Activated naive CD4-positive, alpha-beta T cell treated with anti-CD3 and anti-CD28 coated beads, Interleukin-2, amount 50 U/mL, for 72 hours (primary cell): Measurements from ENCODE around the gene PPDPF. TPM values are rescaled to one million over a fixed set of nuclear protein-coding genes. Genes with fewer than 3 reads are reported as not detected.
"Not testable (repeated sequence)": the region's sequence is repeated elsewhere in the genome, so short reads cannot be mapped to it uniquely, and the experiment has no call there.

Source experiments
- ATAC-seq, 2 donors: fragments of 150-1000 bp; cut with Tn5 transposase; 2 replicates each; pipeline ENCODE4 v1.10.0; 2021; ENCODE audit warnings: mild to moderate bottlenecking in 2 of 2, moderate library complexity in 2 of 2
- DNase-seq, 2 donors: peaks; one replicate each; pipeline ENCODE4 v3.0.0; 2021 to 2022; ENCODE audit warnings: low spot score in 2 of 2
- H3K27ac Mint-ChIP-seq, 2 donors: one replicate each; pipeline ENCODE4 v1.8.0; 2022; ENCODE audit warnings: mild to moderate bottlenecking in 2 of 2, mixed read lengths in 2 of 2
- H3K36me3 Mint-ChIP-seq, 2 donors: one replicate each; pipeline ENCODE4 v1.8.0; 2022; ENCODE audit warnings: mixed read lengths in 2 of 2
- H3K9me3 Mint-ChIP-seq, 2 donors: one replicate each; pipeline ENCODE4 v1.8.0; 2022; ENCODE audit warnings: mixed read lengths in 2 of 2
- total RNA-seq, 2 donors: library from RNA; stranded (reverse); gene quantifications; one replicate each; pipeline ENCODE4 v1.2.3, GENCODE V29; 2022

The PPDPF gene
- total RNA-seq, 2 donors from 2014 or later, result 60.7 to 117 TPM

DNA sequence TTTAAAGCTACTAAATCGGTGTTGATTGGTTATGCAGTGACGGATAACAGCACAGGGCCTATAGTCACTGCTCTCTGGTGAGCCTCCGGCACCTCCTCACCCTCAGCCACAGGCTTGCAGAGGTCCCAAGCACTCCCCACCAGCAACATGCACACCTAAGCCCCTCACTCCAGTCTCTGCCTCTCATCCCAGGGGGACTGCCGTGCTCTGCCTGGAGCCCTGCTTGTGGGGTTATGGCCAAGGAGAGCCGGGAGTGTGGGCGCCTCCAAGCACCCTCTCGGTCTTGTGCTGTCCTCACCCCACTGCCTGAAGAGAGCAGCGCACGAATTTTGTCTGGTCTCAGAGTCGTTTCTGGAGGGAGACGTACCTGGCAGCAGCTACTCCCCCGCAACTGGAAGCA, 14.8 kb upstream of the PPDPF start:
- ATAC-seq (no peak), DNase-seq (no peak)
- H3K9me3 Mint-ChIP-seq, result peaks cover 0 to 3% of the 10 kb centered on the region in 2 donors
- peaks cover 8 to 15% of the 10 kb centered on the region in 2 donors for H3K36me3 Mint-ChIP-seq
- H3K27ac Mint-ChIP-seq, result no peak overlapping the region

DNA sequence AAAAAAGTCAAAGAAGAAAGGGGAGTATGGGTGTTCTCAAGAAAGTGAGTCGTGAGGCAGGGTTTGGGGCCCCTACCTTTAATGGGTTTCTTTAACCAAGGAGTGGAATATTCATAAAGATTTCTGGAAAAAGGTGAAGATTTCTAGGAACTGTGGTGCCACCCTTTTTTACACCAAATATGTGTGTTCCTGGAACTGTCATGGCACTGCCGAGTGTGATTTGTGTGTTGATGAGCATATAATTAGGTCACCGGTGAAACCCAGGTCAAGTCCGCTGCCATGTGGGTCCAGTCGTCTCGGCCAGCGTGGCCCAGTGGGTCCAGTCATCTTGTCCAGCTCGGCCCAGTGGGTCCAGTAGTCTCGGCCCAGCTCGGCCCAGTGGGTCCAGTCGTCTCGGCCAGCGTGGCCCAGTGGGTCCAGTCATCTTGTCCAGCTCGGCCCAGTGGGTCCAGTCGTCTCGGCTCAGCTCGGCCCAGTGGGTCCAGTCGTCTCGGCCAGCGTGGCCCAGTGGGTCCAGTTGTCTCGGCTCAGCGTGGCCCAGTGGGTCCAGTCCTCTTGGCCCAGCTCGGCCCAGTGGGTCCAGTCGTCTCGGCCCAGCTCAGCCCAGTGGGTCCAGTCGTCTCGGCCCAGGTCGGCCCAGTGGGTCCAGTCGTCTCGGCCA, 13.4 kb upstream of the PPDPF start:
- no peak overlapping the region for H3K27ac Mint-ChIP-seq

DNA sequence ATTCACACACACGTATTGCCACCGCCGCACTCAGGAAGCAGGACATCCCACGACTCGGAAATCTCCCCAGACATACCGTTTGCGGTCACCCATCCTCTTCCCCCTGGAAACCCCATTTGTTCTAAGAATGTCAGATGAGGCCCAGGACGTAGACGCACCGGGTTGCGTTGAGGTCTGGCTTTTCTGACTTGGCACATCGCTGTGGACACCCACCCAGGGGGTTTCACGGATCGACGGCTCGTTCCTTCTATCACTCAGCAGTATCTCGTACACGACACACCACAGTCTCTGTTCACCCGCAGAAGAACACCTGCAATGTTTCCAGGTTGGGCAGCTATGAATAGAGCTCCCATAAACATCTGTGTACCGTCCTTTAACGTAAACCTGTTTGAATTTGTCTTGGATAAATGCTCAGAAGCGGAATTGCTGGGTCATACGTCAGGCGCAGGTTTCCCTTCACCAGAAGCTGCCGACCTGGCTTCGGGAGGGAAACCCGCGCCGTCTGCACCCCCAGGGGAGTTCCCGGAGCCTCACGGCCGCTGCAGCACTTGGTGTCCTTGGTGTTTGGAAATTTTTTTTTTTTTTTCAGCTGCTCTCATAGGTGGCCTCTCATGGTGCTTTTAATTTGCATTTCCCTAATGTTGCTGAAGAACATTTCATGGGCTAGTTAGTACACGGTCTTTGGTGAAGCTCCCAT, 12.3 kb upstream of the PPDPF start:
- Mint-ChIP-seq H3K27ac (no peak overlapping the region), H3K9me3 (peaks cover 0 to 3% of the 10 kb centered on the region in 2 donors), H3K36me3 (peaks cover 11 to 15% of the 10 kb centered on the region in 2 donors)
- DNase-seq, result no peak
- no peak for ATAC-seq

More for the DNA sequence above, 13.4 kb upstream of the PPDPF start:
- ATAC-seq, result no peak
- H3K36me3 Mint-ChIP-seq, result peaks cover 8 to 15% of the 10 kb centered on the region in 2 donors
- DNase-seq, result no peak
- peaks cover 0 to 3% of the 10 kb centered on the region in 2 donors for H3K9me3 Mint-ChIP-seq

DNA sequence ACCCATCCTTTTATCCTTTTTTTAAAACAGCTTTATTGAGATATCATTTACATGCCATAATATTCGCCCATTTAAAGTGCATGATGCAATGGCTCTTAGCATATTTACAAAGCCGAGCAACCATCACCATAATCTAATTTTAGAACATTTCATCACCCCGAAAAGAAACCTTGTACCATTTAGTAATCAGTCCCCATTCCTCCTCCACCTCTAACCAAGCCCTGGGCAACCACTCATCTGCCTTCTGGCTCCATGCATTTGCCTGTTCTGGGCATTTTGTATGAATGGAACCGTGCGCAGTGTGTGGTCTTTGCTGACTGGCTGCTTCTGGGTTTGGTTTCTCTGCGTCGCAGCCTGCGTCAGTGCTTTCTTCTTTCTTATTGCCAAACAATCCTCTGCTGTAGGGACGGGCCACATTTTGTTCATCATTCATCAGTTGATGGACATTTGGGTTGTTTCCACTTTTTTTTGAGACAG, 11.4 kb upstream of the PPDPF start:
- Mint-ChIP-seq H3K9me3 (peaks cover under 1 to 1% of the 10 kb centered on the region in 2 donors), H3K27ac (no peak overlapping the region), H3K36me3 (peaks cover 10 to 11% of the 10 kb centered on the region in 2 donors)
- ATAC-seq (no peak), DNase-seq (no peak)

DNA sequence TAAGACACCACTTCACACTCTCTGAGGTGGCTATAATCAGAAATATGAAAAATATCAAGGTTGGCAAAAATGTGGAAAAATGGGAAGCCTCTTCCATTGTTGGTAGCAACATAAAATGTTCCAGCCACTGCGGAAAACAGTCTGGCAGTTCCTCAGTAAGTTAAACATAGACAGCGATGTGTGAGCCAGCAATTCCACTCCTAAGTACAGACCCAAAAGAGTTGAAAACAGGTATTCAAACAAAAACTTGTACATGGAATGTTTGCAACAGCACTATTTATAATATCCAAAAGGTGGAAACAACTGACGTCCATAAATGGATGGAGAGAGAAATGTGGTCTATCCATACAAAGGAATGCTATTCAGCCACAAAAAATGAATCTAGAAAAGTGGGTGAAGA, 7.4 kb upstream of the PPDPF start:
- no peak for ATAC-seq
- H3K36me3 Mint-ChIP-seq, result peaks cover 0 to 5% of the 10 kb centered on the region in 2 donors
- peaks cover 0 to 6% of the 10 kb centered on the region in 2 donors for H3K9me3 Mint-ChIP-seq
- DNase-seq, result no peak
- no peak overlapping the region for H3K27ac Mint-ChIP-seq

DNA sequence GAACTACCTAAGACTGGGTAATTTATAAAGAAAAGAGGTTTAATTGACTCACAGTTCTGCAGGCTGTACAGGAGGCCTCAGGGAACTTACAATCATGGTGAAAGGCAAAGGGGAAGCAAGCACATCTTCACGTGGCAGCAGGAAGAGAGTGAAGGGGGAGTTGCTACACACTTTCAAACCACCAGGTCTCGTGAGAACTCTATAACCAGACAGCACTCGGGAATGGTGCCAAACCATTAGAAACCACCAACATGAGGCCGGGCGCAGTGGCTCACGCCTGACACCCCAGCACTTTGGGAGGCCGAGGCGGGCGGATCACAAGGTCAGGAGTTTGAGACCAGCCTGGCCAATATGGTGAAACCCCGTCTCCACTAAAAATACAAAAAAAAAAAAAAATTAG, 6.0 kb upstream of the PPDPF start:
- not testable (repeated sequence) for H3K36me3 Mint-ChIP-seq, ATAC-seq, H3K27ac Mint-ChIP-seq, H3K9me3 Mint-ChIP-seq
- peak in 1 of 2 donors; percentile 6 for DNase-seq

DNA sequence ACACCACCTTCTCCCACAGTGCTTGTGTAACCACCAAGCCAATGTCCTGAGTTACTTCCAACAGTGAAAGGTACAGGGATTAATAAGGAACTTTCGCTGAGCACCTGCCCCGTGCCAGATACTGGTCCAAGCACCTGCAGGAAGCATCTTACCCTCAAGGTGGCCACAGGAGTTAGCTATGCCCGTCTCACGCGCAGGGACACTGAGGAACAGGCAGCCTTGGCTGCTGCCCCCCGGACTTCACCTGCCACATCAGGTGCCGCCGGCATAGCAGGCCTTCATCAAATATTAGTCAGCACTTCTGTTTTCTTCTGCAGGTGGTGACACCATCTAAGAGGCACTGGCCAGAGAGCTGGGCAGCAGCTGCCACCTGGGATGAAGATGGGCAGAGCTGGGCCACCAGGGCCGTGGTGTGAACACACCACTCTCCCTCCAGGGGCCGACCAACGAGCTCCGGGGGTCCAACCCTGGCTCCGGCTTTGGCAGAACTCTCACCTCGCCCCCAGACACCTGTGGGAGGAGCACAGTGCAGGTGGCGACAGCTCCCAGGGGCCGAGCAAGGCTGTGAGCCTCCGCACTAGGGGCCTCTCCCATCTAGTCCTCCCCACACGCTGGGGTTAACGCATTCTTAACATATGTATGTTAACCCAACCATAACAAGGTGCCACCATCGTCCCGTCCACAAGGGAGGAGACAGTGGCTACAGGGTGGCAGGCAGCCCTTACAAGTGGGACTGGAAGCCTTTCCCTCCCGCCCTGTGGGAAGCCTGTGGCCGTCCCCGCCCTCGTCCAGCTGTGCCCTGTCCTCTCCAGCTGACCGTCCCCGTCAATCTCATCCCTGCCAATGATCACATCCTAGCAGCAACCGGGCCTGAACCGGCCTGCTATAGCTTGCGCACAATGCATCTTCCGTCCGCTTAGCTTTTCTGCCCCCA, 2.9 kb upstream of the PPDPF start:
- Mint-ChIP-seq H3K27ac (no peak overlapping the region), H3K36me3 (peaks cover 6 to 8% of the 10 kb centered on the region in 2 donors), H3K9me3 (peaks cover 2 to 8% of the 10 kb centered on the region in 2 donors)
- DNase-seq, result peak in 1 of 2 donors; percentile 54
- no peak for ATAC-seq

DNA sequence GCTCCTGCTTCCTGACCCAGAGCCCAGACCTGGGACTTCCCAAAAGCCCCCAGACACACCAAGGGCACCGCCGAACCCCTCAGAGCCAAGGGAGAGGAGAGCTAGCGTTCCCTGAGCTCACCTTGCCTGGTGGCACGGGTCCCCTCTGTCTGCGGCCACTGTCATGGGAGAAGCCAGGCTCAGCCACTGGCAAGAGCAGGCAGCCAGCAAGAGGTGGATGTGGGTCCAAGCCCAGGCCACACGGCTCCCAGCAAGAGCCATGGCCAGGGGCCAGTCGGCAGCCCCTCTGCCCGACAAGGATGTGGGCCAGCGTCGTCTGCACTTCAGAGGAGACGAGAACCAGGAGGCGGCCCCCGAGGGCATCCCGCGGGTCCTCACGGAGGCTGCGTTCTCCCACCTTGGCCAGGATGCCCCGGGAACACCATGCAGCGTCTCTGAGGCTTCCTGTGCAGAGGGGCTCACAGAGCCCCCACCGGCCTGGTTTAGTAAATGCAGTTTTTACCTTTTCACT, 2.2 kb upstream of the PPDPF start:
- peaks cover 4 to 11% of the 10 kb centered on the region in 2 donors for H3K9me3 Mint-ChIP-seq
- DNase-seq (no peak), ATAC-seq (no peak)
- no peak overlapping the region for H3K27ac Mint-ChIP-seq
- peaks cover 11 to 14% of the 10 kb centered on the region in 2 donors for H3K36me3 Mint-ChIP-seq

DNA sequence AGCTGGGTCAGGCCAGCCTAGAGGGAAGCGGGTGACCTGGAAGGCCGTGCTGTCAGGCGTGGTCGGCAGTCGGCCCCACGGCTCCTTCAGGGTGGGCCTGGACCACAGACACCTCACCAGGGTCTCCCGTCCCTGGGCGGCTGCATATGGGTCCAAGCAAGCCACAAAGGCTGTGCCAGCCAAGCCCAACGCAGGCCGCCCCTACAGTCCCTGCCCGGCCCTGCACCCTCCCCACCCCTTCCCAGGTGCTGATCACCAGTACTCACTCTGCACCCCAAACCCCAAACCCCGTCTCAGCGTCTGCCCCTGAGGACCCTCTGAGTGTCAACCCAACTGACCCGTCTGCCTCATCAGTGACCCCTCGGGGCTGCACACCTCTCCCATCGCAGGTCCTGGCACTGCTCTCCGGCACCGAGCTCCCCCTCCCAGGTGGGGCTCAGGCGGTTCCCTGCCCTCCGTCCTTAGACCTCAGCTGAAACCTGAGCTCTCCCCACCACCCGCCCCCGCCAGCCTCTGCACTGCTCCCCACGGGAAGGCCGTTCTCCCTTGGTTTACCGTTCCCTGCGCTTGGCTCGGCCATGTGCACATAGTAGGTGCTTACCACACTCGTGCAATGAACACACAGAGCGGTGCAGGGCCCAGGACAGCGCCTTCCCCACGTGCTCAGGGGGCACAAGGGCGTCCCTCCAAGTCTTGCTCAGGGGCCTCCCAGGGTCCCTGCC, 1.5 kb upstream of the PPDPF start:
- Mint-ChIP-seq H3K36me3 (peaks cover 12 to 21% of the 10 kb centered on the region in 2 donors), H3K9me3 (peaks cover 4 to 15% of the 10 kb centered on the region in 2 donors), H3K27ac (no peak overlapping the region)
- DNase-seq, result no peak
- no peak for ATAC-seq

DNA sequence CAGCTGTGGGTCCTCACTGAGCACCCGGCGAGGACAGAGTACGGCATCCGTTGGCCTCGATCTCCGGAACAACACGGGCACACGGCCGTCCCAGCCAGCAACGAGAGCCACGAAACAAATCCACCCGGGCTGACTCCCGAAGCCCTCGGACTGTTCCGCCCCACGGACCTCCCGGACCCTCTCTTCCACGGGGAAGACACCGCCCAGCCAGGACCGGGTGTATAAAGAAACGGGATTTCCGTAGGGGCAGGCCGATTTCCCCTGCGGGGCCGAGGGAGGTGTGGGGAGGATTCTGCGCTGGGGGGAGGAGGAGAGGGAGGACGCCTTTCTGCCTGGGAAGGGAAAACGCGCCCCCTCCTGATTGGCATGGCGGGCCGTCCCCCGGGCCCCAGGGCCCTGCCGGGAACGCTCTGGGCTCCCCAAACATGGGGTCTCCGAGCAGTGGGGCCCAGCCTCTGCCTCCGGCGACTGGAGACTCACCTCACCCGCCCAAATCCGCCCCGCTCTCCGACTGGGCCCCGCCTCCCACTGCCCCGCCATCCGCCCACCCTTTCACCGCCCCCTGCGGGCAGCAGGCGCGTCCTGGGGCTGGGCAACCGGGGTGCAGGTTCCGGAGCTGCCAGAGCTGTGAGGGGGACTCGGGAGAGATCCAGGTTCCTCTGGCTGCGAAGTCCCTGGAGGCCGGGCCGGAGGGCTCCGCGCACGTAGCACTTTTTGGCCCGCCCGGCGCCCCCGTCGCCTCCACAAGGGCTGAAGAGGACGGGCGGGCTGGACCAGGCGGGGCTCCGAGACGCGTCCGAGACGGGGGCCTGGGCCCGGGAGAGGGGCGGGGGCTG, 679 bp upstream of the PPDPF start:
- ATAC-seq, result peak; percentile 58 to 61
- H3K36me3 Mint-ChIP-seq, result peaks cover 12 to 26% of the 10 kb centered on the region in 2 donors
- H3K27ac Mint-ChIP-seq, result no peak overlapping the region
- peak in 1 of 2 donors; percentile 63 for DNase-seq
- H3K9me3 Mint-ChIP-seq, result peaks cover 4 to 10% of the 10 kb centered on the region in 2 donors

DNA sequence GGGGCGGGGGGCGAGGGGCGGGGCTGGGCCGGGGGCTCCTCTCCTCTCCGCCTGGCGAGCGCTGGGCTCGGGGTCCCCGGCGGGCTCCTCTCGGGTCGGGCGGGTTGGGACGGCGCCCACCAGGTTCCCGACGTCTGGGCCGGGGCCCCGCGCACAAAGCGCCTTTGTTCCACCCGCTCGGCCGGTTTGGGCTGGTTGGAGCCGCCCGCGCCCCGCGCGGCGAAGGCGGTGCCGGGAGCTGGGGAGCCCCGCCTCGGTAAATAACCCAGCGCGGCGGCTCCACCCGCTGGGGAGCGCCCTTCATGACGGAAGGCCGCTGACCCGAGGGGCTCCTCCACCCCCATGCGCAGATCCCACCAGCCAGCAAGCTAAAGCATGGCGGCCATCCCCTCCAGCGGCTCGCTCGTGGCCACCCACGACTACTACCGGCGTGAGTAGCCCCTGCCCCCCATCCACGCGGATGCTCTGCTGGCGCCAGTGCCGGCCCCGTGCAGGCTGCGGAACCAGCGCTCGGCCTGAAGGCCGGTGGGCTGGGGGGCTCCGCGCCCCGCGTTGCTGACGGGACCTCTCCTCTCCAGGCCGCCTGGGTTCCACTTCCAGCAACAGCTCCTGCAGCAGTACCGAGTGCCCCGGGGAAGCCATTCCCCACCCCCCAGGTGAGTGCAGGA, 503 bp downstream of the PPDPF start:
- peak overlapping the region in 1 of 2 donors; percentile 74 for H3K27ac Mint-ChIP-seq
- peaks cover 12 to 26% of the 10 kb centered on the region in 2 donors for H3K36me3 Mint-ChIP-seq
- peaks cover 4 to 10% of the 10 kb centered on the region in 2 donors for H3K9me3 Mint-ChIP-seq
- DNase-seq (peak in 1 of 2 donors; percentile 71), ATAC-seq (peak; percentile 53 to 60)

DNA sequence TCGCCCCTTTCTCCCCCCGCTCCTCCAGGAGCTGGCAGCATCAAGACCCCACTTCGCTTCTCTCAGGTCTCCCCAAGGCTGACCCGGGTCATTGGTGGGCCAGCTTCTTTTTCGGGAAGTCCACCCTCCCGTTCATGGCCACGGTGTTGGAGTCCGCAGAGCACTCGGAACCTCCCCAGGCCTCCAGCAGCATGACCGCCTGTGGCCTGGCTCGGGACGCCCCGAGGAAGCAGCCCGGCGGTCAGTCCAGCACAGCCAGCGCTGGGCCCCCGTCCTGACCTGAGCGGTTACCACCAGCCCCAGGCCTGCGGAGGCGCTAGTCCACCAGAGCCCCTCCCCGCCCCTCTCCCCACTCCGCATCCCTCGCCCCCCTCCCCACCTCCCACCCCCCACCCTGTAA, 1.0 kb downstream of the PPDPF start:
- ATAC-seq (no peak), DNase-seq (no peak)
- Mint-ChIP-seq H3K9me3 (peaks cover 4 to 10% of the 10 kb centered on the region in 2 donors), H3K27ac (peak overlapping the region in 1 of 2 donors; percentile 74), H3K36me3 (peaks cover 12 to 26% of the 10 kb centered on the region in 2 donors)

DNA sequence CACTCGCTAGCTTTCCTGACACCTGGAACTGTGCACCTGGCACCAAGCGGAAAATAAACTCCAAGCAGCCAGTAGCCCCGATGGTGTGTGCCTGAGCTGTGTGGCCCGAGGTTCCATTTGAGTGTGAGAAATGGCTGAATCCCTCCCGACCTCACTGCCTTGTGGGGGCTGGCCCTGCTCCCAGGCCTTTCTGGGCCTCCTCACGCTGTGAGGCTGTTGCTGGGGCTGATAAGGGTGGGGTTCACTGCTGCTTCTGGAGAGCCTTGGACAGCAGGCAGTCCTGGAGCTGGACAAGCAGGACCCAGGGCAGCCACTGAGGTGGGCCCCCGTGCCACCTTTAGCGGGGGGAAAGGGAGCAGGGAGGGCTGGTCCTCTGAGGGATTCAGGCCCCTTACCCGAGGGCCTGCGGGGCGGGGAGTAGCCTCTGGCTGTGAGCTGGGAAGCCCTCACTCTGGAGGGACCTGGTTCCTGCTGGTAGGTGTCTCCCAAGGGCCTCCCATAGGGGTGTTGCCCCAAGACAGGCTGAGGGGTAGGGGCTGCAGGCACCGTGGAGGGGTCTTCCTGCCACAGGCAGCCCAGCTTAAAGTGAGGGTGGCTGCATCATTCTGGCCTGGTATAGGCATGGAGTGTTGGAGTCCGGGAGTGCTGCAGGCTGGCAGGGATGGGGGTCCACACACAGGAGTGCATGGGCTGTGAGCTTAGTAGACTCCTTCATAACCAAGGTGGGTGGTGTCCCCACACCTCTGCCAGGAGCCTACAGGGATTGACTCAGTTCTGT, 1.7 kb downstream of the PPDPF start:
- peak overlapping the region in 1 of 2 donors; percentile 52 for H3K27ac Mint-ChIP-seq
- no peak for DNase-seq

More for the DNA sequence above, 1.7 kb downstream of the PPDPF start:
- Mint-ChIP-seq H3K36me3 (peaks cover 12 to 26% of the 10 kb centered on the region in 2 donors), H3K9me3 (peaks cover 4 to 10% of the 10 kb centered on the region in 2 donors)
- ATAC-seq, result no peak
